IMR-90 (cell line): Measurements from ENCODE around the gene OTOR. TPM values are rescaled to one million over a fixed set of nuclear protein-coding genes. Genes with fewer than 3 reads are reported as not detected.
A peak's percentile ranks its signal among the peaks of the same experiment; 100 is the strongest.

Source experiments
- ATAC-seq: fragments of 200-7000 bp; cut with Tn5 transposase; 2 replicates; pipeline ENCODE4 v1.9.1; 2020; ENCODE audit warnings: low read depth, mild to moderate bottlenecking, moderate library complexity
- BruUV-seq: library from RNA; stranded (reverse); fragments of 400-500 nt; replicated peaks from 2 replicates; lab custom pipeline; 2021; lab: Mats Ljungman, UMichigan
- CTCF ChIA-PET: fragments of 300-600 bp; formaldehyde crosslinking; extraction: SDS; loops from one replicate; lab custom pipeline; 2021; ENCODE audit warnings: antibody characterized with exemption; lab: Yijun Ruan, JAX
- POLR2A ChIA-PET: fragments of 300-600 bp; sonication (Branson Sonifier 250); formaldehyde crosslinking; loops from one replicate; lab custom pipeline; 2022; ENCODE audit warnings: antibody characterized with exemption; ENCODE audit not compliant: unreplicated experiment; lab: Charles Lee
- DNase-seq: peaks from one replicate; pipeline ENCODE4 v3.0.0; 2013
- H2AFZ ChIP-seq: replicated peaks from 2 replicates; pipeline ENCODE3; 2013; ENCODE audit warnings: low read length, mild to moderate bottlenecking; ENCODE audit not compliant: poor library complexity
- H2AK5ac ChIP-seq: 2 replicates; pipeline ENCODE4 v1.6.1; 2013; ENCODE audit warnings: low read depth, low read length, inconsistent platforms
- H2AK9ac ChIP-seq: replicated peaks from 2 replicates; pipeline ENCODE3; 2013; ENCODE audit warnings: mild to moderate bottlenecking, low read depth, low read length, moderate library complexity; ENCODE audit not compliant: poor library complexity
- H2BK120ac ChIP-seq: 2 replicates; pipeline ENCODE4 v1.6.1; 2013; ENCODE audit warnings: low read depth, low read length, inconsistent platforms
- H2BK15ac ChIP-seq: 3 replicates; pipeline ENCODE4 v1.6.1; 2013; ENCODE audit warnings: low read depth, low read length, inconsistent platforms
- H2BK20ac ChIP-seq: 2 replicates; pipeline ENCODE4 v1.6.1; 2013; ENCODE audit warnings: low read depth, mild to moderate bottlenecking, inconsistent platforms, low read length, moderate library complexity
- H2BK5ac ChIP-seq: 2 replicates; pipeline ENCODE4 v1.6.1; 2013; ENCODE audit warnings: mild to moderate bottlenecking, low read depth, low read length, inconsistent platforms; ENCODE audit not compliant: poor library complexity, severe bottlenecking
- H3K14ac ChIP-seq: replicated peaks from 2 replicates; pipeline ENCODE4 v1.6.1; 2013; ENCODE audit warnings: low read depth, low read length, inconsistent platforms
- H3K18ac ChIP-seq: 2 replicates; pipeline ENCODE4 v1.6.1; 2013; ENCODE audit warnings: low read depth, low read length, control low read depth
- H3K23ac ChIP-seq: 2 replicates; pipeline ENCODE4 v1.6.1; 2013; ENCODE audit warnings: low read depth, low read length, inconsistent platforms
- H3K27ac ChIP-seq: 2 replicates; pipeline ENCODE4 v1.5.1; 2013; ENCODE audit warnings: mild to moderate bottlenecking, control low read depth, low read length; ENCODE audit not compliant: insufficient read depth
- H3K27me3 ChIP-seq: 2 replicates; pipeline ENCODE4 v1.6.1; 2013; ENCODE audit warnings: low read length; ENCODE audit not compliant: control insufficient read depth, insufficient read depth
- H3K36me3 ChIP-seq: 2 replicates; pipeline ENCODE4 v1.6.1; 2013; ENCODE audit warnings: low read length, mixed read lengths; ENCODE audit not compliant: control insufficient read depth, insufficient read depth
- H3K4ac ChIP-seq: 2 replicates; pipeline ENCODE4 v1.6.1; 2013; ENCODE audit warnings: low read depth, low read length, inconsistent platforms
- H3K4me1 ChIP-seq: 2 replicates; pipeline ENCODE4 v1.6.1; 2013; ENCODE audit warnings: low read length, mixed read lengths; ENCODE audit not compliant: control insufficient read depth, insufficient read depth
- H3K4me2 ChIP-seq: 2 replicates; pipeline ENCODE4 v1.6.1; 2013; ENCODE audit warnings: low read depth, mild to moderate bottlenecking, control low read depth, low read length, moderate library complexity
- H3K4me3 ChIP-seq: 2 replicates; pipeline ENCODE4 v1.5.1; 2013; ENCODE audit warnings: low read depth, mild to moderate bottlenecking, control low read depth, low read length, moderate library complexity; ENCODE audit not compliant: insufficient read depth
- H3K56ac ChIP-seq: 2 replicates; pipeline ENCODE4 v1.6.1; 2013; ENCODE audit warnings: low read length, inconsistent platforms; ENCODE audit not compliant: insufficient read depth; ENCODE audit errors: extremely low read depth
- H3K79me1 ChIP-seq, 2 experiments: 2 replicates each; pipeline ENCODE4 v1.6.1; 2013; ENCODE audit warnings: low read length in 2 of 2, inconsistent platforms in 1 of 2, low read depth in 1 of 2
- H3K9ac ChIP-seq: 2 replicates; pipeline ENCODE4 v1.6.1; 2013; ENCODE audit warnings: low read depth, low read length, control low read depth
- H3K9me1 ChIP-seq: 2 replicates; pipeline ENCODE4 v1.6.1; 2013; ENCODE audit warnings: low read length, inconsistent platforms; ENCODE audit not compliant: insufficient read depth
- H3K9me3 ChIP-seq: 2 replicates; pipeline ENCODE4 v1.6.1; 2013; ENCODE audit warnings: low read length; ENCODE audit not compliant: control insufficient read depth, insufficient read depth
- H4K20me1 ChIP-seq: 2 replicates; pipeline ENCODE4 v1.6.1; 2013; ENCODE audit warnings: low read length, inconsistent platforms; ENCODE audit not compliant: insufficient read depth
- H4K5ac ChIP-seq: 2 replicates; pipeline ENCODE4 v1.6.1; 2013; ENCODE audit warnings: mild to moderate bottlenecking, low read depth, low read length, control low read depth
- H4K8ac ChIP-seq, 2 experiments: 2 replicates each; pipeline ENCODE4 v1.6.1; 2013; ENCODE audit warnings: low read depth in 2 of 2, low read length in 2 of 2, control low read depth in 1 of 2, inconsistent platforms in 1 of 2
- H4K91ac ChIP-seq: 2 replicates; pipeline ENCODE4 v1.6.1; 2013; ENCODE audit warnings: low read depth, low read length, inconsistent platforms; ENCODE audit not compliant: insufficient read depth
- CHD1 ChIP-seq: IDR thresholded peaks from 2 replicates; pipeline ENCODE4 v1.6.1; 2012; ENCODE audit warnings: low read depth, low read length, improper control_type of control experiment
- MAFK ChIP-seq: IDR thresholded peaks from 2 replicates; pipeline ENCODE4 v1.6.1; 2012; ENCODE audit warnings: low read depth, low read length, improper control_type of control experiment
- dilution Hi-C: fragments of 300-500 bp; cut with HindIII; formaldehyde crosslinking; loops from one replicate; pipeline ENCODE4 v1.14.3; 2018; ENCODE audit warnings: low sequenced_read_pairs; ENCODE audit not compliant: unreplicated experiment
- in situ Hi-C: fragments of 300-500 bp; cut with MboI; formaldehyde crosslinking; loops from 3 replicates; pipeline ENCODE4 v1.14.3; 2019; ENCODE audit warnings: low sequenced_read_pairs, inconsistent platforms, mixed read lengths
- intact Hi-C: fragments of 100-400 bp; cut with micrococcal nuclease; formaldehyde crosslinking; loops from 2 replicates; pipeline ENCODE4 v1.10.0; 2022
- polyA plus RNA-seq, 3 experiments: library from polyadenylated mRNA; depleted of rRNA; stranded (reverse); fragments of >200 nt; gene quantifications; 2 replicates each; pipeline ENCODE4 v1.2.3, GENCODE V29; 2012; ENCODE audit warnings: low replicate concordance in 1 of 3
- total RNA-seq: library from RNA; depleted of rRNA; stranded (reverse); fragments of >200 nt; gene quantifications from 2 replicates; pipeline ENCODE4 v1.2.3, GENCODE V29; 2012

OTOR gene
- total and polyA plus RNA-seq, 2 of the 4 experiments (the other 2 are of a cell fraction) = not detected

DNA sequence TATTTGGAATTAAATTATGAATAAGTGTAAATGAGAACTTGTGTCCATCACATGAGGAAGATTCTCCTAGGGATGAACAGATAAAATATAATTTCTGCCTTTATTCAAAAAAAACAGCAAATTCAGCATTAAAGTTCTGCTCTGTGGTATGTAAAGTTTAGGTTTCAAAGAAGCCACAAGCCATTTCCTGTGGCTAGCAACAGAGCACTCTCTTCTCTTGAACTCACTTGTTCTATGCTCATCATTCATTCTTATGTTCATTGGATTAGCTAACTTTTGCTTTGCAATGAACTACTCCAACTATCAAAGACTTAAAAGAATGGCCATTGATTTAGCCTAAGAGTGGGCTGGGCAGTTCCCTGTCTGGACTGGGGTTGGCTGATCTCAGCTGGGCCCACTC, 39.1 kb upstream of the OTOR start:
- dilution Hi-C loops (no loop called here), in situ Hi-C loops (no loop called here), intact Hi-C loops (no loop called here)
- Histone ChIP-seq H3K79me1 (no peaks in the 10 kb centered on the region), H3K18ac (no peak overlapping the region), H3K36me3 (no peaks in the 10 kb centered on the region), H2BK5ac (no peak overlapping the region), H3K14ac (no peak overlapping the region), H3K9me3 (no peaks in the 10 kb centered on the region), H4K8ac (no peak overlapping the region), H2BK15ac (no peak overlapping the region), H3K4ac (no peak overlapping the region), H2BK120ac (no peak overlapping the region), H3K9me1 (no peaks in the 10 kb centered on the region), H3K27me3 (no peaks in the 10 kb centered on the region; the same call in none of the 2 replicates), H2BK20ac (no peak overlapping the region), H3K23ac (no peak overlapping the region), H3K56ac (no peak overlapping the region), H2AFZ (no peak overlapping the region), H3K4me3 (no peak overlapping the region), H2AK9ac (no peak overlapping the region), H4K5ac (no peak overlapping the region), H2AK5ac (no peak overlapping the region), H3K4me1 (no peaks in the 10 kb centered on the region), H3K27ac (no peak overlapping the region), H3K9ac (no peak overlapping the region), H3K4me2 (no peak overlapping the region), H4K20me1 (no peaks in the 10 kb centered on the region), H4K91ac (no peak overlapping the region)
- ChIA-PET CTCF (no interaction called here), POLR2A (no interaction called here)
- BruUV-seq = no TSS peak
- ATAC-seq (no peak), DNase-seq (no peak)
- TF ChIP-seq CHD1 (no peak), MAFK (peak; percentile 35; the same call in 1 of the 2 replicates)
